GM18868 (cell line): Measurements from ENCODE around the gene TMEM44.
A peak's percentile ranks its signal among the peaks of the same experiment; 100 is the strongest.

Experiments
- ATAC-seq: cut with Tn5 transposase; IDR thresholded peaks from one replicate; pipeline ENCODE4 v1.9.1; 2021; ENCODE audit warnings: mild to moderate bottlenecking, moderate library complexity; ENCODE audit not compliant: unreplicated experiment

TMEM44 gene

GRCh38 chr3:194584320-194584776 is 48.9 kb downstream of the TMEM44 start:
- ATAC-seq: peak; percentile 6

DNA sequence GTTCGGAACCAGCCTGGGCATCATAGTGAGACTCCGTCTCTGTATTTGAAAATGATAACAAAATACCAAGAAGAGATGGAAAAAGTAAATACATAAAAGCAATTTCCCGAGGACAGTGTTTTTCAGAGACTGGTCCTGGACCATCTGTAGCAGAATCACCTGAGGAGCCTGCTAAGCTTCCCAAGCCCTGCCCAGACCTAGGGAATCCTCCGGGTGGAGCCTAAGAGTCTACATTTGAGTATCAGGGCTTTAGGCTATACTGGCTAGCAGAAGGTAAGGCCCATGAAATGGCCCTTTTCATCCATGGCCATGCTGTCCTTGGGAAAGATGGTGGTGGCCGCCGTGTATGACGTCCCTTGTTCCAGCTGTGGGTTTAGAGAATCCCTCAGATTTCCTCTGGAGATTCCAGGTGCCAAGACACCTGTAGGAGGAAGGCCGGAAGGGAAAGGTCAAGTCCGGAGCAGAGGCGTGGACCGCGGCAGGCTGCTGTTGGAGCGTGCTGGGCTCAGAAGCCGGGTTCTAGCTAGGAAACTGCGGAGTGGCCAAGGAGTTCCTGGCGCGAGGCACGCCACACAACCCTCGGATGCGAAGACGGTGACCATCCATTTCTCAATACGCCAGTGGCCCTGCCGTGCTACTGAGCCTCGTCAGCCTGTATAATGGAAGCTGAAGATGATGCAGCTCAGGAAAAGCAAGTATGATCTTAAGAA is 50.9 kb downstream of the TMEM44 start:
- no peak for ATAC-seq

DNA sequence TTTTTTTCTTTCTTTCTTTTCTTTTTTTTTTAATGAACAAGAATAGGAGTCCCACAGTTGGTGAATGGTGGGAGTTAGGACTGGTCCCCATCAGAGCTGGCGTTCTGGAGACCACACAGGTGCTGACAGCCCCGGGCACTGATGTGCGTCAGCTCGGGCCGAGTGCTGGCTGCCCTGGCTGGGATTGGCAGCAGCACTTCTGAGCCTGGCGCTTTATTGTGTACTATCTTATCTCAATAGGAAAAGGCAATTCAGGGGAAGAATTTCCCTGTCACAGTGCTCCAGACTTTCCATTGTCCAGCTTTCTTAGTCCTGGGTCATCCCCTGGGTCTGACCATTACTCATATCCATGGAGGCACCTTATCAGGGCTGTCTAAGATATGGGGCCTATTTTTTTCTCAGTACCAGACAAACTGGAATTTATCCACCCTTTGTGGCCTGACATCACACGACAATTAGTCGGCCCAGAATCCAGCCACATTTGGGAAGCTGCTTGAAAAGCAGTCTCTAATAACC is 54.1 kb downstream of the TMEM44 start:
- no peak for ATAC-seq

- no peak for ATAC-seq
Measured at GRCh38 chr3:194577986-194578905, 55.0 kb downstream of the TMEM44 start.

GRCh38 chr3:194575484-194576210 is 57.6 kb downstream of the TMEM44 start:
- ATAC-seq: no peak

DNA sequence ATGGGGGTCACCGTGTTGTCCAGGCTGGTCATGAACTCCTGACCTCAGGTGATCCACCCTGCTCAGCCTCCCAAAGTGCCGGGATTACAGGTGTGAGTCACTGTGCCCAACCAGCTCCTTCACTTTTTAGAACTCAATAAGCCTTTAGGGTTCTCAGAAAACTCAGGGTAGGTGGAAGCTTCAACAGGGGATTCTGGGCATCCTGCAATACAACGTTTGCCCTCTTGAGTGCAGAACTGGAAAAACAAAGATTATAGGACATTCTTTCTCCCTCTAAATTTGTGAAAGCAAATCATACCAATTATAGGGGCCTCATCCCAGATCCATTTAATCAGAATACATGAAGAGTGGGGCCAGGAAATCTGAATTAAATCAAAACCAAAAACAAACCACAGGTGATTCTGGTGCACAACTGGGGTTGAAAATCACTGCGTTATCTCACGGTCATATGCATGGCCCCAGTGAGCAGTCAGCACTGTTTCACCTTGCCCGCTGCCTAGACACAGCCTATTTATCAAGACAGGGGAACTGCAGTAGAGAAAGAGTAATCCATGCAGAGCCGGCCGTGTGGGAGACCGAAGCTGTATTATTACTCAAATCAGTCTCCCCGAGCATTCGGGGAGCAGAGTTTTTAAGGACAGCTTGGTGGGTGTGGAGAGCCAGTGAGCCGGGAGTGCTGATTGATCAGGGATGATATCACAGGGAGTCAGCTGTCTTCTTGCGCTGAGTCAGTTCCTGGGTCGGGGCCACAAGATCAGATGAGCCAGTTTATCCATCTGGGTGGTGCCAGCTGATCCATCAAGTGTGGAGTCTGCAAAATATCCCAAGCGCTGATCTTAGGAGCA is 58.4 kb downstream of the TMEM44 start:
- ATAC-seq: no peak

GRCh38 chr3:194573680-194574437 is 59.4 kb downstream of the TMEM44 start:
- ATAC-seq: peak; percentile 84

DNA sequence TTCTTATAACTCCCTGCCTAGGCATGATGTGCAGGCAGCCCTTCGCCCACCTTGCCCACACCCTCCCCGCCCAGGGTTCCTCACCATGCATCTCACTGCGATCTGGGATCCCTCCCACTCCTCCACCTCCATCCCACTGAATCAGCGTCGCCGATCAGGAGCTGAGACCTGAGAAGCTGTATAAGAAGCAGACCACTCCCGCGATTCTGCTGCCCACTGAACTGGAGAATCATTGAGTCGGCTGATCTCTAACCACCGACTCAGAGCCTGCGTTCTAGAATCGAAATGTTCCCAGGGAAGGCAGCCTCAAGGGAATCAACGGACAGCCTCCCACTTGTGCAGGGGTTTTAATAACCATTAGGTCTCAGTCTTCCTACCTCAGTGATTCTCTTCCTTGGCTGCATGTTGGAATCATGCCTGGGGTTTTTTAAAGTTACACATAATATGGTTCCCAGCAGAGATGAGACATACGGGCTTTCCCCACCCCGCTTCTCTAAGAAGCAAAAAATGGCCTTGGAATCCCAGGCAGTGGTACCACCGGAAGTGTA is 60.2 kb downstream of the TMEM44 start:
- ATAC-seq: no peak

DNA sequence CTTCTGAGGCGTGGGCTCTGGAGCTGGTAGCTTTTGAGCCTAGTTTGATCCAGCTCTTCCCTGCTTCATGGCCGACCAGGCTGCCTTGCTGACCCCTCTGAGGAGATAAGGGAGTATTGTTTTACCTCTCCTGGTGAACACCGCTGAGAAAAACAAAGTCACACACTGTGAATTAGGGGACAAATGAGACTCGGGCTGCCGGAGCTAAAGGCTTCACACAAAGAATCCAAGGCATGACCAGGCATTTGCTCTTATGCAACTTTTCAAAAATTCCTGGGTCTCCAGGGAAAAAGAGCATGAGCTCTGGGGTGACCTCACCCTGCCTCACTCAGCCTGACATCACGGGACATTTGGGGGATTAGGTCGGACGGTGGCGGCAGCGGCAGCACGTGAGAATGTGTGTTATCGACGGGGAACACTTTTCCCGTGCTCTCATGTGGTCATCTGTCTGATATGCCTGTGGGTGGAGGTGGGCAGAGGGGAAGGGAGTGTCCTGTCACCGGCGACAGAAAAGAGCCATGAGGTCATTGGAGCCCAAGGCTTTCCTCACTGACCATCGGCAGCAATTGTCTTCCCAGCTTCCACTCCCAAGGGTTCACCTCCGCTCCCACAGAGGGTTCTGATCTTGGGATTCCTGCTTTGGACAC is 61.0 kb downstream of the TMEM44 start:
- ATAC-seq: no peak

GRCh38 chr3:194571491-194572142 is 61.6 kb downstream of the TMEM44 start:
- no peak for ATAC-seq

GRCh38 chr3:194570898-194571297 is 62.3 kb downstream of the TMEM44 start:
- ATAC-seq: no peak

GRCh38 chr3:194570235-194570634 is 63.0 kb downstream of the TMEM44 start:
- ATAC-seq: no peak

DNA sequence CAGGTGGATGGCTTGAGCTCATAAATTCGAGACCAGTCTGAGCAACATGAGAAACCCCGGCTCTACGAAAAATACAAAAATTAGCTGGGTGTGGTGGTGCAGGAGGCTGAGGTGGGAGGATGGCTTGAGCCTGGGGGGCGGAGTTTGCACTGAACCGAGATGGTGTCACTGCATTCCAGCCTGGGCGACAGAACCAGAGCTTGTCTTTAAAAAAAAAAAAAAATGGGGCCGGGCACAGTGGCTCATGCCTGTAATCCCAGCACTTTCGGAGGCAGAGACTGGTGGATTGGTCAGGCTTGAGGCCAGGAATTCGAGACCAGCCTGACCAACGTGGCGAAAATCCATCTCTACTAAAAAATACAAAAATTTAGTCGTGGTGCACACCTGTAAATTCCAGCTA is 64.0 kb downstream of the TMEM44 start:
- ATAC-seq: no peak

GRCh38 chr3:194565597-194566190 is 67.5 kb downstream of the TMEM44 start:
- no peak for ATAC-seq

- ATAC-seq: no peak
Measured at GRCh38 chr3:194562986-194563385, 70.2 kb downstream of the TMEM44 start.

DNA sequence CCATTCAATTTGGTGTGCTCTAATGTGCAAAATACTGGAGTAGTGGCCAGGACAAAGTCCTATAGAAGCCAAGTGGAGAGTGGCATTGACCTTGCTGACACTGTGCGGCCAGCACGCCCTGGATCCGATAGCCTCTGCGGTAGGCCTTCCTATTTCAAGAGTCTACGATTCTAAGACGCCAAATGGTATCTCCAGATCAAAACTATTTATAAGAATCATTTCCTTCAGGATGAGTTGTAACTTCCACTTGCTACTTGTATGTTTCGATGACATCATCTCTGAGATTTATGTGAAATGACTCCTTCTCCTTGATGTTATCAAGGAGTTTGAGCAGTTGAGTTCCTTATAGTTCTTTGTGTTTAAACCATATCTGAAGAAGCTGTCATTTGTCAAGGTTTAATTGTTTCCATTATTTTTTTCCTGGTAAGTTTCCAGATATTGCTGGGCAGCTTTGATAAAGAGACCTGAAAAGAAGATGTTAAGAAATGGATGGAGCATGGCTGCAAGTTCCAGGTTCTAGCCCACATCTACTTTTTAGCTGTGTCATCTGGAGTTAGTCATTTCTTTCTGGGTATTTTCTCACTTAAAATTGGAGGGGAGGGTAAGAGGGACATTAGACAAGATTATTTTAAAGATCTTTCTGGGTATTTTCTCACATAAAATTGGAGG is 71.8 kb downstream of the TMEM44 start:
- ATAC-seq: no peak

DNA sequence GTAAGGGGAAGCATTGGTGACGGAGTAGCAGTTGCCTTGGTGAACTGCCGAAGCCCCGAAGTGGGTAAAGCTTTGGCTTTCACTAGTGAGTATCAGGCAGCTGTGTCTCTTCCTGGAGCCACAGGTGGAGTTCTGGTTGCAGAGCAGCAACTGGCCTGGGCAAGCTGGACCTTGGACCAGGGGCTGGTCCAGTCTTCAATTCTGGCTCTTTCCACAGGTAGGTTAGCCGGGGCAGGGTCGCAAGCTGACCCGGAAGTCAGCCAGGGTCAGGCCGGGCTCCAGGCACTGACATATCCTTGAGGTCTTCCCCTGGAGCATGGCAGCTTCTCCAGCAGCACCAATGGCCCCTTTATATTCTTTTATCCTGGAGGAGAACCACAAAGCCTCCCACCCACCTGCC is 73.2 kb downstream of the TMEM44 start:
- ATAC-seq: no peak
